Mesendoderm (in vitro differentiated cells): ENCODE results near the gene OS9.
"Not testable (repeated sequence)": the region's sequence is repeated elsewhere in the genome, so short reads cannot be mapped to it uniquely, and the experiment has no call there.

Experiments used
- DNase-seq: peaks from one replicate; pipeline ENCODE4 v3.0.0; 2013
- H2AK5ac ChIP-seq: 2 replicates; pipeline ENCODE4 v1.6.1; 2013; ENCODE audit warnings: low read length, inconsistent platforms
- H2BK120ac ChIP-seq: 2 replicates; pipeline ENCODE4 v1.6.1; 2013; ENCODE audit warnings: low read depth, mild to moderate bottlenecking, low read length, moderate library complexity, mixed read lengths
- H2BK15ac ChIP-seq: replicated peaks from 2 replicates; pipeline ENCODE4 v1.6.1; 2013; ENCODE audit warnings: low read depth, mild to moderate bottlenecking, moderate library complexity
- H2BK5ac ChIP-seq: 2 replicates; pipeline ENCODE4 v1.6.1; 2013; ENCODE audit warnings: low read length, inconsistent platforms
- H3K18ac ChIP-seq: 2 replicates; pipeline ENCODE4 v1.6.1; 2013; ENCODE audit warnings: mild to moderate bottlenecking, low read length, mixed read lengths
- H3K23ac ChIP-seq: one replicate; pipeline ENCODE4 v1.6.1; 2013; ENCODE audit warnings: low read length
- H3K27ac ChIP-seq: 2 replicates; pipeline ENCODE4 v1.5.1; 2013; ENCODE audit warnings: low read depth, mild to moderate bottlenecking, inconsistent platforms, low read length, moderate library complexity
- H3K27me3 ChIP-seq: 2 replicates; pipeline ENCODE4 v1.6.1; 2013; ENCODE audit warnings: low read length, control low read depth, mild to moderate bottlenecking, inconsistent platforms; ENCODE audit not compliant: insufficient read depth, poor library complexity
- H3K36me3 ChIP-seq: 2 replicates; pipeline ENCODE4 v1.6.1; 2013; ENCODE audit warnings: low read length, inconsistent platforms; ENCODE audit not compliant: control insufficient read depth, insufficient read depth
- H3K4ac ChIP-seq: one replicate; pipeline ENCODE4 v1.6.1; 2013; ENCODE audit warnings: low read depth, mild to moderate bottlenecking, low read length, moderate library complexity
- H3K4me1 ChIP-seq: 2 replicates; pipeline ENCODE4 v1.6.1; 2013; ENCODE audit warnings: low read depth, low read length, inconsistent platforms; ENCODE audit not compliant: control insufficient read depth
- H3K4me2 ChIP-seq: 2 replicates; pipeline ENCODE4 v1.6.1; 2013; ENCODE audit warnings: low read length
- H3K4me3 ChIP-seq: 2 replicates; pipeline ENCODE4 v1.5.1; 2013; ENCODE audit warnings: mild to moderate bottlenecking, low read length
- H3K56ac ChIP-seq: one replicate; pipeline ENCODE4 v1.6.1; 2013; ENCODE audit warnings: low read length
- H3K79me1 ChIP-seq: 2 replicates; pipeline ENCODE4 v1.6.1; 2013; ENCODE audit warnings: low read length, inconsistent platforms
- H3K79me2 ChIP-seq: 2 replicates; pipeline ENCODE4 v1.6.1; 2013; ENCODE audit warnings: mild to moderate bottlenecking, low read length; ENCODE audit not compliant: control insufficient read depth, insufficient read depth
- H3K9ac ChIP-seq: 2 replicates; pipeline ENCODE4 v1.6.1; 2013; ENCODE audit warnings: low read length, inconsistent platforms
- H4K5ac ChIP-seq: one replicate; pipeline ENCODE4 v1.6.1; 2013; ENCODE audit warnings: low read length
- H4K8ac ChIP-seq: one replicate; pipeline ENCODE4 v1.6.1; 2013; ENCODE audit warnings: low read depth, mild to moderate bottlenecking, control low read depth, low read length, moderate library complexity
- WGBS: extraction: QIAGEN DNeasy Blood & Tissue Kit; methylation state at CpG from one replicate; pipeline ENCODE4 v1.1.7; 2013; ENCODE audit warnings: low lambda C conversion rate, missing lambda C conversion rate; ENCODE audit not compliant: insufficient coverage; ENCODE audit errors: extremely low coverage; 5-methylcytosine and 5-hydroxymethylcytosine counted together

OS9 gene

GRCh38 chr12:57713209-57713608 is 19.3 kb downstream of the OS9 start:
- Histone ChIP-seq H3K23ac (no peak overlapping the region), H3K4me3 (no peak overlapping the region), H3K27ac (no peak overlapping the region), H4K8ac (no peak overlapping the region), H2BK15ac (no peak overlapping the region), H3K18ac (no peak overlapping the region), H3K79me2 (no peaks in the 10 kb centered on the region), H2BK120ac (no peak overlapping the region), H3K9ac (no peak overlapping the region), H3K4ac (no peak overlapping the region), H2AK5ac (no peak overlapping the region), H3K27me3 (no peaks in the 10 kb centered on the region), H3K4me1 (no peaks in the 10 kb centered on the region), H3K79me1 (no peaks in the 10 kb centered on the region), H4K5ac (no peak overlapping the region), H3K36me3 (peaks cover 3% of the 10 kb centered on the region), H3K56ac (no peak overlapping the region), H3K4me2 (no peak overlapping the region), H2BK5ac (no peak overlapping the region)
- DNase-seq = no peak
- no CpG with 5 or more reads among the region's 5 CpGs for WGBS

- H3K4me2 ChIP-seq, H3K36me3 ChIP-seq, H3K18ac ChIP-seq, H3K4me3 ChIP-seq, H3K23ac ChIP-seq, H3K4me1 ChIP-seq, H3K27ac ChIP-seq, H3K79me2 ChIP-seq, H4K8ac ChIP-seq, H4K5ac ChIP-seq, H3K56ac ChIP-seq, DNase-seq, H2BK5ac ChIP-seq, H2AK5ac ChIP-seq, H3K4ac ChIP-seq, H2BK15ac ChIP-seq, H3K9ac ChIP-seq, H3K27me3 ChIP-seq, H3K79me1 ChIP-seq, H2BK120ac ChIP-seq: not testable (repeated sequence)
- no CpG with 5 or more reads among the region's 6 CpGs for WGBS
Measured at GRCh38 chr12:57715036-57715748, 21.3 kb downstream of the OS9 start.

GRCh38 chr12:57715786-57716185 is 21.9 kb downstream of the OS9 start:
- H3K18ac ChIP-seq = no peak overlapping the region
- H2BK5ac ChIP-seq = no peak overlapping the region
- H3K23ac ChIP-seq = no peak overlapping the region
- H3K79me1 ChIP-seq = no peaks in the 10 kb centered on the region
- no peak overlapping the region for H3K56ac ChIP-seq
- H2BK120ac ChIP-seq = no peak overlapping the region
- no peak overlapping the region for H2BK15ac ChIP-seq
- no peak overlapping the region for H3K9ac ChIP-seq
- no peaks in the 10 kb centered on the region for H3K4me1 ChIP-seq
- no peak overlapping the region for H3K4ac ChIP-seq
- no peak overlapping the region for H4K5ac ChIP-seq
- H4K8ac ChIP-seq = no peak overlapping the region
- H2AK5ac ChIP-seq = no peak overlapping the region
- no CpG with 5 or more reads among the region's 12 CpGs for WGBS
- H3K79me2 ChIP-seq = no peaks in the 10 kb centered on the region
- H3K4me3 ChIP-seq = no peak overlapping the region
- no peaks in the 10 kb centered on the region for H3K27me3 ChIP-seq
- no peak overlapping the region for H3K27ac ChIP-seq
- H3K36me3 ChIP-seq = peaks cover 6% of the 10 kb centered on the region
- no peak for DNase-seq
- H3K4me2 ChIP-seq = no peak overlapping the region

DNA sequence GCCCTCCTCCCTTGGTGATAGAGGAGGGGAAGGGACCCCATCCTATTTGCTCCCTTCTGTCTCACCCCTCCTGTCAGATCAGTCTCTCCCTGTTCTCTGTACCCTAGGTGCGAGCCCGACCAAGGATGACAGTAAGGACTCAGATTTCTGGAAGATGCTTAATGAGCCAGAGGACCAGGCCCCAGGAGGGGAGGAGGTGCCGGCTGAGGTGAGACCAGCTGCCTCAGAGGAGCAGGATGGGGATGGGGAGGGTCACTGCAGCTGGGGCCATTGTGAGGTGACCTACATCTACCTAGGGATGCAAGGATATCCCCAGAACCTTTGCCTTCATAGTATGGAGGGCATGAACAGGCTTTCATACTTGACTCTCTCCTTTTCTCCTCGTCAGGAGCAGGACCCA is 22.4 kb downstream of the OS9 start:
- peaks cover 6% of the 10 kb centered on the region for H3K36me3 ChIP-seq
- H3K4me1 ChIP-seq = no peaks in the 10 kb centered on the region
- WGBS = no CpG with 5 or more reads among the region's 4 CpGs

DNA sequence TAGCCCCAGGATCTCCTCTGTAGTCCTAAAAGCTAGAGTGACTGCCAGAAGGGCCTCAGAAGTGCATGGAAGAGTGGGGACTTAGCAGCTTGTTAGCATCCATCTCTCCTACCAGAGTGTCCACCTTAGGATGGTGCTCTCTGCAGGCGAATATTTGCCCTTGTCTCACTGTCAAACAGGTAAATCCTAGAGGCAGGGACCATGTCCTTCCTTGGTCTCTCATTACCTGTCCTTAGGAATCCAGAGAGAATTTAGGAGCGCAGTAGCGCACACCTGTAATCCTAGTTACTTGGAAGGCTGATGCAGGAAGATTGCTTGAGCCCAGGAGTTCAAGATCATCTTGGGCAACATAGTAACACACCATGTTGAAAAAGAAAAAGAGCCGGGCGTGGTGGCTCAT is 23.2 kb downstream of the OS9 start:
- Histone ChIP-seq H3K23ac (no peak overlapping the region), H3K9ac (no peak overlapping the region), H4K8ac (no peak overlapping the region), H4K5ac (no peak overlapping the region), H3K27ac (no peak overlapping the region), H3K18ac (no peak overlapping the region), H2BK5ac (no peak overlapping the region), H2BK120ac (no peak overlapping the region), H3K4me3 (no peak overlapping the region), H3K4me1 (no peaks in the 10 kb centered on the region), H3K4ac (no peak overlapping the region), H3K27me3 (no peaks in the 10 kb centered on the region), H3K4me2 (no peak overlapping the region), H3K56ac (no peak overlapping the region), H2AK5ac (no peak overlapping the region), H2BK15ac (no peak overlapping the region), H3K36me3 (peaks cover 6% of the 10 kb centered on the region), H3K79me2 (no peaks in the 10 kb centered on the region), H3K79me1 (no peaks in the 10 kb centered on the region)
- no CpG with 5 or more reads among the region's 5 CpGs for WGBS
- no peak for DNase-seq

More for the DNA sequence above, 22.4 kb downstream of the OS9 start:
- Histone ChIP-seq H3K56ac (no peak overlapping the region), H3K18ac (no peak overlapping the region), H4K8ac (no peak overlapping the region), H3K79me1 (no peaks in the 10 kb centered on the region), H3K4me3 (no peak overlapping the region), H2BK5ac (no peak overlapping the region), H3K4ac (no peak overlapping the region), H3K27ac (no peak overlapping the region), H3K9ac (no peak overlapping the region), H3K4me2 (no peak overlapping the region), H3K27me3 (no peaks in the 10 kb centered on the region), H2BK120ac (no peak overlapping the region), H2AK5ac (no peak overlapping the region), H3K79me2 (no peaks in the 10 kb centered on the region), H2BK15ac (no peak overlapping the region), H3K23ac (no peak overlapping the region), H4K5ac (no peak overlapping the region)
- no peak for DNase-seq
